Measurements from ENCODE around the gene TANC1. TPM values are rescaled to one million over a fixed set of nuclear protein-coding genes. Genes with fewer than 3 reads are reported as not detected.

The TANC1 gene
- total and polyA plus RNA-seq, 12 donors: 17.8 to 90.5 (median 70.0) TPM

DNA sequence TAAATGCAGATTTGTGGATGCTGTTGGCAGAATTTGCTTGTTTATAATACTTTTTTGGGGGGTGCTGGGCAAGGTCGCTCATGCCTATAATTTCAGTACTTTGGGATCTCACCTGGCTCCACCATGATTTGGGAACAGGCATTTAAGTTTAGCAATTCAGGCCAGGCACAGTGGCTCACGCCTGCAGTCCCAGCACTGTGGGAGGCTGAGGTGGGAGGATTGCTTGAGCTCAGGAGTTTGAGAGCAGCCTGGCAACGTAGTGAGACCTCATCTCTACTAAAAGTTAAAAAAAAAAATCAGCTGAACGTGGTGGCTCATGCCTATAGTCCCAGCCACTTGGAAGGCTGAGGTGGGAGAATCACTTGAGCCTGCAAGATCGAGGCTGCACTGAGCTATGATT lies 20.7 kb downstream of the TANC1 start:
- intact Hi-C loops (cut with DNase I): no loop called here
- Histone ChIP-seq H3K27me3 (no peaks in the 10 kb centered on the region), H3K4me1 (peaks cover 3 to 86% (median 73%) of the 10 kb centered on the region in 9 donors), H3K9me3 (no peaks in the 10 kb centered on the region), H3K27ac (no peak overlapping the region), H3K36me3 (no peaks in the 10 kb centered on the region), H3K4me3 (no peak overlapping the region)
- no peak for DNase-seq
- 65 to 77% methylated on average over 5 of the region's 5 CpGs for WGBS, 2 donors
- TF ChIP-seq, protein P1, sequence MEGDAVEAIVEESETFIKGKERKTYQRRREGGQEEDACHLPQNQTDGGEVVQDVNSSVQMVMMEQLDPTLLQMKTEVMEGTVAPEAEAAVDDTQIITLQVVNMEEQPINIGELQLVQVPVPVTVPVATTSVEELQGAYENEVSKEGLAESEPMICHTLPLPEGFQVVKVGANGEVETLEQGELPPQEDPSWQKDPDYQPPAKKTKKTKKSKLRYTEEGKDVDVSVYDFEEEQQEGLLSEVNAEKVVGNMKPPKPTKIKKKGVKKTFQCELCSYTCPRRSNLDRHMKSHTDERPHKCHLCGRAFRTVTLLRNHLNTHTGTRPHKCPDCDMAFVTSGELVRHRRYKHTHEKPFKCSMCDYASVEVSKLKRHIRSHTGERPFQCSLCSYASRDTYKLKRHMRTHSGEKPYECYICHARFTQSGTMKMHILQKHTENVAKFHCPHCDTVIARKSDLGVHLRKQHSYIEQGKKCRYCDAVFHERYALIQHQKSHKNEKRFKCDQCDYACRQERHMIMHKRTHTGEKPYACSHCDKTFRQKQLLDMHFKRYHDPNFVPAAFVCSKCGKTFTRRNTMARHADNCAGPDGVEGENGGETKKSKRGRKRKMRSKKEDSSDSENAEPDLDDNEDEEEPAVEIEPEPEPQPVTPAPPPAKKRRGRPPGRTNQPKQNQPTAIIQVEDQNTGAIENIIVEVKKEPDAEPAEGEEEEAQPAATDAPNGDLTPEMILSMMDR (IDR thresholded peaks at IDR 0.05): no peak
- ATAC-seq: no peak

DNA sequence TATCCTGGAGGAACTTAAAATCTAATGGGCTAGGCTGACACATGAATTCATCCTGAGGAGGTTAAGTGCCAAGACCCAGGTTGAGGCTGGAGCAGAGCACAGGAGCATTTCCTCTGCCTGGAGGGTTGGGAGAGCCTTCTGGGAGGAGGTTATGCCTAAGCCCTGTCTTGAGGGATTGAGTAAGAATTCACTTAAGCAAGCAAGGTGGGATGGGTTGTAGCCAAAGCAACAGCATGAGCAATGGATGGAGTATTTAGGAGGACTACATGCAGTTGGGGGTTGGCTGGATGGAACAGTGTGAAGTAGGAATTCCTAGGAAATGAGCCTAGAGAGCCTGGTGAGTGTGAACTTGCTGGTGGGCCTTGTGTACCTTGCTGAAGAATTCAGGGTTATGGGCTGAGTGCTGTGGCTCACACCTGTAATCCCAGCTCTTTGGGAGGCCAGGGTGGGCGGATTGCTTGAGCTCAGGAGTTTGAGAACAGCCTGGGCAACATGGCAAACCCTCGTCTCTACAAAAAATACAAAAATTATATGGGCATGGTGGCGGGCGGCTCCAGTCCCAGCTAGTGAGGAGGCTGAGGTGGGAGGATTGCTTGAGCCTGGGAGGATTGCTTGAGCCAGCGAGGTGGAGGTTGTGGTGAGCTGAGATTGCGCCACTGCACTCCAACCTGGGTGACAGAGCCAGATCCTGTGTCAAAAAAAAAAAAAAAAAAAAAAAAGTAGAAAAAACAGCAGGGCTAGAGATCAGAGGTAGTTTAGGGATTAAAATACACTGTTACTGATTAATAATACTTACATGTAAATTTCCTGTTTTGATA lies 22.2 kb downstream of the TANC1 start:
- ATAC-seq (no peak), DNase-seq (no peak)
- no peaks in the 10 kb centered on the region for H3K36me3 ChIP-seq
- no peaks in the 10 kb centered on the region for H3K9me3 ChIP-seq
- TF ChIP-seq, protein P1 (IDR thresholded peaks at IDR 0.05): no peak
- no peak overlapping the region for H3K27ac ChIP-seq
- intact Hi-C loops (cut with DNase I): no loop called here
- no peak overlapping the region for H3K4me3 ChIP-seq
- WGBS, 2 donors: 97 to 100% methylated on average over 6 of the region's 6 CpGs
- no peaks in the 10 kb centered on the region for H3K27me3 ChIP-seq
- H3K4me1 ChIP-seq: peaks cover 5 to 87% (median 73%) of the 10 kb centered on the region in 9 donors

DNA sequence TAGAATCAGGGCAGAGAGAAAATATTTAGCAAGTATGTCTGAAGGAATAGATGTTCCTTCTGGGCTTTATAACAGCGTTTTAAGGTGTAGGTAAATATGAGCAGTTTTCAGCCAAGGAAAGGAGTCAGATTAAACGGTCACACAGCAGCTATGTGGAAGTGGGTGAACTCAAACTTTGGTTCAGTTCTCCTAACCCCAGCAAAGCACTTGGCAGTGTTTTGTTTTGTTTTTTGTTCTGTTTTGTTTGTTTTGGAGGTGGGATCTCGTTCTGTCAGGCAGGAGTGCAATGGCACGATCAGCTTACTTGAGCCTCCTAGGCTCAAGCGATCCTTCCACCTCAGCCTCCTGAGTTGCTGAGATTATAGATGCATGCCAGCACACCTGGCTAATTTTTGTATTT lies 24.6 kb downstream of the TANC1 start:
- no peaks in the 10 kb centered on the region for H3K36me3 ChIP-seq
- intact Hi-C loops (cut with DNase I): no loop called here
- WGBS, 2 donors: 86 to 90% methylated on average over 5 of the region's 5 CpGs
- no peak for DNase-seq
- no peaks in the 10 kb centered on the region for H3K27me3 ChIP-seq
- H3K4me3 ChIP-seq: no peak overlapping the region
- no peaks in the 10 kb centered on the region for H3K9me3 ChIP-seq
- TF ChIP-seq, protein P1 (IDR thresholded peaks at IDR 0.05): no peak
- H3K27ac ChIP-seq: no peak overlapping the region
- peaks cover 7 to 87% (median 75%) of the 10 kb centered on the region in 9 donors for H3K4me1 ChIP-seq
- no peak for ATAC-seq

DNA sequence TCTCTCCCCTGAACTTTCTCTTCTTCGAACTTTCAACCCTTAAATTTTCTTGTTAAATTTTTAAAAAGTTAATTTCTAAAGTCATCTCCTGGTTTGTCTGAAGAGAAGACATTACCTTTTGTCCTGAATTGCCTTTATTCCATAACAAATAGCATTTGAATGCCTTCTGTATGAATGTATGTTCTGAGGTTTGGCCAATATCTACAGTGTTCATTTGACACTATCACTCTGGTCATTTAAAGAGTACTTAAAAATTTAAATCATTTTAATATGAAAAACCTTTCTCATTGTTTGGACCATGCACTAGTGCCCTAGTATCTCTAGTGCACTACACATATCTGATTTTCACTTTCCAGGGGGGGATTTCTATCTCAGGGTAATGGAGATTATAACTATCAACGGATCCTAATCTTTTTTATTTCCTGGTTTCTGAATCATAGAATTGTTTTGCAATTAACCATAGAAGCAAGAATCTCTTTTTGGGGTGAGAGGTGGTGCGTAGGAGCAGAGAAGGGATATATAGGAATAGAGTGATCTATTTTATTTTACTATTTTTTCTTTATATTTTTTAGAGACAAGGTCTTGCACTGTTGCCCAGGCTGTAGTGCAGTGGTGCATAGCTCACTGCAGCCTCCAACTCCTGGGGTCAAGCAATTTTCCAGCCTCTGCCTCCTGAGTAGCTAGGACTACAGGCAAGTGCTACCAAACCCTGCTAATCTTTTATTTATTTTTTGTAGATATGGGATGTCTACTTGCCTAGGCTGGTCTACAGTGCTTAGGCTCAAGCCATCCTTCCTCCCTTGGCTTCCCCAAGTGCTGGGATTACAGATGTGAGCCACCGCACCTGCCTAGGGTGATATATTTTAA lies 25.5 kb downstream of the TANC1 start:
- H3K4me1 ChIP-seq: peaks cover 8 to 87% (median 75%) of the 10 kb centered on the region in 9 donors
- WGBS, 2 donors: 70 to 74% methylated on average over 4 of the region's 4 CpGs
- no peak overlapping the region for H3K4me3 ChIP-seq
- TF ChIP-seq, protein P1 (IDR thresholded peaks at IDR 0.05): no peak
- H3K27ac ChIP-seq: peak overlapping the region in 1 of 10 donors; percentile 2
- H3K36me3 ChIP-seq: no peaks in the 10 kb centered on the region
- no peak for DNase-seq
- H3K27me3 ChIP-seq: no peaks in the 10 kb centered on the region
- intact Hi-C loops (cut with DNase I): no loop called here
- peak in 1 of 8 donors; percentile 4 for ATAC-seq
- H3K9me3 ChIP-seq: no peaks in the 10 kb centered on the region
